ENCODE data around the gene ELAVL3.
"Not testable (repeated sequence)": the region's sequence is repeated elsewhere in the genome, so short reads cannot be mapped to it uniquely, and the experiment has no call there.

ELAVL3 gene

DNA sequence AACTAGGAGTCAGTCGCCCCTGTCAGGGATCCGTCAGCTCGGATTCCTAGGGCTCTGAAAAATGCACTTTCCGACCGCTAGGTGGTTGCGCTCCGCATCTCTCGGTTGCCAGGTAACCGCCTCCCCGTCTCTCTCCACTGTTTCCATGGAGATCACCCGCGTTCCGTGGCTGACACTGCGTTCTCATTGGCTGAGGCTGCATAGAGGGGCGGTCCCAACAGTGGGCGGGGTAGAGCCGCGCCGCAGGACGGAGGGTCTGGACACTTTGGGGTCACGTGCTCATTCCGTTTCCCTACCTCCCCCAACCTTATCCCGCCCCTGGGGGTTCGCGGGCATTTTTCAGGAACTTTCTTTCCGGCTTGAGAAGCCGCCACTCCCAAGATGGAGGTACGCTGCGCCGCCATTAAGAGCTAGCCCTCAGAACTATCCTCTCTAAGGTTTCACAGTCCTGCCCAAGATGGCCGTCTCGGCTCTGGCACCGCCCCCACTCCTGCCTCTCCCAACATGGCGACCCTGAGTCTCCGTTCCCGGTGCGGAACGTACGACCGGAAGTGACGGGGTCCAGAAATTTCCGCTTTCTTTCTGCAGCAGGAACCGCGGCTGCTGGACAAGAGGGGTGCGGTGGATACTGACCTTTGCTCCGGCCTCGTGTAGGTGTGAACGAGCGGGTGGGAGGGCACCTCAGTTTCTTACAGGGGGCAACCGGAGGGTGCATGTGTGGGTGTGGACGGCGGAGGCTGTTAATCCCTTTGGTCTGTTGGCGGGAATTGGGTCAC is 45.6 kb downstream of the ELAVL3 start, which contains the start of the genes ODAD3 and PRKCSH:
Gene ODAD3 (minus strand): TSS at position 65 of the 776 bp plus-strand sequence. CDS start 105 bp downstream, outside the sequence.
Gene PRKCSH (plus strand): TSS at position 579 of the 776 bp plus-strand sequence. CDS start 483 bp downstream, outside the sequence.
- DNase-seq = peak; percentile 97

DNA sequence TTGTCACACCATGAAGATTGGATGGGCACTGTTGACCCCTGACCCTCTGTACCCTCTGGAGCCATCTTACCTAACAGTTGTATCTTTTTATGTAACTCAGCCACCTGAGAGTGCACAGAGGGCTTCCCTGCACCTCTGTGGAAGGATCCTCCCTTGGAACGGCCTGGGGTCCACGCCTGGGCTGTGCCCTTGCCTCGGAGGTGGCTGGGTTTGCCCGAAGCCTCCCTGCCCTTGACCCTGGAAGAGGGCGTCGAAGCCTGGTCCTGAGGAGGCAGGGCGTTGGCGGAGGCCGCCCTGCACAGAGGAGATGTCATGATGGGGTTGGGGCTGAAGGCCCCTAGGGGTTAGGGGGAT is 46.2 kb downstream of the ELAVL3 start:
- DNase-seq = no peak

DNA sequence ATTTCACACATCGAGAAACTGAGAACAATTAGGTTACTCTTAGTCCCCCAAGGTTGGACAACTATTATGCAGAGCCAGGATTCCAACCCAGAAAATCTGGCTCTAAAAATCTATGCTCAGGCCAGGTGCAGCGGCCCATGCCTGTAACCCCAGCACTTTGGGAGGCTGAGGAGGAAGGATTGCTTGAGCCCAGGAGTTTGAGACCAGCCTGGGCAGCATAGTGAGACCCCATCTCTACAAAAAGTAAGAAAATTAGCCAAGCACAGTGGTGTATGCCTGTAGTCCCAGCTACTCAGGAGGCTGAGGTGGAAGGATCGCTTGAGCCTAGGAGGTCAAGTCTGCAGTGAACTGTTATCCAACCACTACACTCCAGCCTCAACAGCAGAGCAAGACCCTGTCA is 47.3 kb downstream of the ELAVL3 start:
- not testable (repeated sequence) for DNase-seq

DNA sequence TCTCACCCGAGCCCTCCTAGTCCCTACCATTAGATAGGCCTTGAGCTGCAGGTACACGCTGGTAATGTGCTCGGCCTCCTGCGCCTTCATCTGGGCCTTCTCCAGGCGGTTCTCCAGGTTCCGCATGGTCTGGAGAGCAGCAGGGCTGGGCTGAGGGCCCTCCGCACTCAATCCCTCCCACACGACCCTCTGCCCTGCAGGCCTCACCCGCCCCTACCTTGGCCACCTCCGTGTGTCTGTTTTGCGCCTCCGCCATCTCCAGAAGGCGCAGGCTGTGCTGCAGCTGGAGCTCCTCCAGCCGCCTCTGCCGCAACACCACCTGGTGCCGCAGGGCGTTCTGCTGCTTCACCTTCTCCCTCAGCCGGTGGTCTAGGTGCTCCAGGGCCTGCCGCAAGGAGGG is 54.2 kb downstream of the ELAVL3 start:
- DNase-seq = no peak

DNA sequence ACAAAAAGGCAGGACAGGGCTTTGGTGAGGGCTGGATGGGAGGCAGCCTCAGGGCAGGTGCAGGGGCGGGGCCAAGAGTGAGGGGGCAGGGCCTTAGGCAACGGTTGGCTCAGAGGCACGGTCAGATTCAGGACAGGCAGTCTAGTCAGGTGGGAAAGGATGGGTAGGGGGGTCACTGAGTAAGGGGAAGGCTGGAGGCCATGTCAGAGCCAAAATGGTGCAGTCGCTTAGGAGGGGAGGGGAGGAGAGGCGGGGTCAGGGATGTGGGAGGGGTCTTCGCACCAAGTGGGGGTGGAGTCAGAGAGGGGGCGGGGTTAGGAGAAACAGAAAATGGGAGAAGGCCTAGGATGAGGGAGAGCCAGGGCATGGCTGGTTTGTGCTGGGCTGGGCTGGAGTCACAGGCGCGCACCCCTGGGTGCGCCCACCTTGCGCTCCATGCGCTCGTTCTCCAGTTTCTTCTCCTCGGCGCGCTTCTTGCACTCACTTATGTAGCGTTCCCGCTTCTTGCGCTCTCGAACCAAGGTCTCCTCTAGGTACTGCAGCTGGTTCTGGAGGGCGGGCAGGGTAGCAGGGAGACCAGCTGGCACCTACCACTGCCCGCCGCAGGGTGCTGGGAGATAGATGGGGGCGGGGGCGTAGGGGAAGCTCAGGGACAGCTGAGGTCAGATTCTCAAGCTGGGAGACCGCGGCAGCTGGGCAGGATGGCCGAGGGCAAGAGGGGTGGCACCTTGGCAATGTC is 55.0 kb downstream of the ELAVL3 start:
- DNase-seq = no peak

DNA sequence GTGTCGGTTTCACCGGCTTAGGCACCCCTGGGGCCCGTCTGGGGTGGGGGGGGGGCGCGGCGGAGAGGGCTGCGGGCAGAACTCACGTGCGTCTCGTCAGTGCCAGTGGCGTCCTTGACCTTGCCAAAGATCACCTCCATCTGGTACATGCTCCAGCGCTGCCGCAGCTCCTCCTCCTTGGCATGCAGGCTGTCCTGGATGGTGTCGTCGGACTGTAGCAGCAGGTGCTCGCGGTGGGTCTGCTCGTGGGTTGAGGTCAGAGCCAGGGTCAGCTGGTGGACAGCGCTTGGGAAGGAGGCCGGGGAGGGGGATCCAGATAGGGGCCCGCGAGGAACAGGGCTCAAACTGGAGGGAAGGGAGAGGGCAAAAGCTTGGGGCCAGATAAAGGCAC is 57.1 kb downstream of the ELAVL3 start:
- no peak for DNase-seq

DNA sequence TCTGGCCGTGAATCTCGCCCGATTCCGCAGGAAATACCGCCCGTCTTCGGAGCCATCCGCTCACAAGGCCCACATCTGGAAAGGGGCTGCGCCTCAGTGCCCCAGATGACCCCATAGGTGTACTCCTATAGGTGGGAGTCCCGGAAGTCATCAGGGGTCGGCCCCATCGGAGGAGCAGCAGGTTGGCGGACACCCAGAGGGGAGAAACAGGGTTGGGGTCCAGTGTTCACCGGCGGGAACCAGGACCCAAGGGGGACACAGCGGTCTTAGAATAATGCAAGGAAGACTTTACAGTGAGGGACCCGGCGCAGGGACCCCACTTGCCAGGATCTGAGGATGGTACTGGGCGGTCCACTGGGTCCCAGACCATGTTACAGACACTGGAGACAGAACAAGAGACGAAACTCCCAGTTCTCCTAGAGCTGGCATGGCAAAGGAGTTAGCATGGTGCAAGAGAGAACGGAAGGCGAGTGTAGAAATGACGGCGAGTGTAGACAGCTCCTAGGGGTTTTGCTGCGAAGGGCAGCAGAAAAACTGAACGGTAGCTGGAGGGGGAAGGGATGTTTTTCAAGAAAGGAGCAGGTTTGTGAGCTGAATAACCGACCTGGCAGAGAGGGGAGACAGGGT is 57.6 kb downstream of the ELAVL3 start:
- DNase-seq = no peak

DNA sequence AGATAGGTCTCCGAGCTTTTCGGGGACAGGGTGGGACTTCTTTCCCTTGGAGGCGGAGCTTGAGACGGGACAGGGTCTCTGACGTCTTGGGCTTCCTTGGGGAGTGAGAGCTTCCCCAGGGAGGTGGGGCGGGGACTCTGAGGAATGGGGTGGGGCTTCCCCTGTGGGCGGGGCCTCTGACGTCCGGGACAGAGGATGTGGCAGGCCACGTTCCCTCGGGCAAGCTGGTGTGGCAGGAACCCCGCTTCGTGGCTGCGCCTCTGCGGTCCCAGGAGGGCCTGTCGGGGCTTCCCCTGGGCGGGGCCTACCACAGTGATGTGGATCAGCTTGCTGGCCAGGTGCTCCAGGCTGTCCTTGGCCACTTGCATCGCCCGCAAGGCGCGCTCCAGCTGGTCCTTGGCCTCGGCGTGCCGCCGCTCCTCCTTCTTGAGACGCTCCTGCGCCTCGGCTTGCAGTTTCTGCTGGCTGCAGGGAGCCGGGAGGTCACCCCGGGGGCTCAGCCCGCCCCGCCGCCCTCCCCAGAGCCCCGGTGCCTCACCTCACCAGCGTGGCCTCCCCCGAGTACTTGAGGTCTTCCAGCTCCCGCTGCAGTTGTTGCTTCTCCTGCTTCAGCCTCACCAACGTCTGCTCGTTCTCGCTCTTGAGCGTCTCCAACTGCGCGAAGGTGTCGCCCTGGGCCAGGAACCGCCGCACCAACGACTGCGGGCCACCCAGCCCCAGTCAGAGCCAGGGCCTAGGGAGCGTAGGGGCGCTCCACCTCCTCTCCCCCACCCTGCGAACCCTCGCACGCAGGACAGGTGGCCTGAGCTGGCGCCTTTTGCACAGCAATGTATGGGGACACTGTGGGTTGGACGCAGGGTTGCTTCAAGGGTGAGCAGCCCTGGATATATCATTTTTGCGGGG is 58.4 kb downstream of the ELAVL3 start:
- peak; percentile 43 for DNase-seq

DNA sequence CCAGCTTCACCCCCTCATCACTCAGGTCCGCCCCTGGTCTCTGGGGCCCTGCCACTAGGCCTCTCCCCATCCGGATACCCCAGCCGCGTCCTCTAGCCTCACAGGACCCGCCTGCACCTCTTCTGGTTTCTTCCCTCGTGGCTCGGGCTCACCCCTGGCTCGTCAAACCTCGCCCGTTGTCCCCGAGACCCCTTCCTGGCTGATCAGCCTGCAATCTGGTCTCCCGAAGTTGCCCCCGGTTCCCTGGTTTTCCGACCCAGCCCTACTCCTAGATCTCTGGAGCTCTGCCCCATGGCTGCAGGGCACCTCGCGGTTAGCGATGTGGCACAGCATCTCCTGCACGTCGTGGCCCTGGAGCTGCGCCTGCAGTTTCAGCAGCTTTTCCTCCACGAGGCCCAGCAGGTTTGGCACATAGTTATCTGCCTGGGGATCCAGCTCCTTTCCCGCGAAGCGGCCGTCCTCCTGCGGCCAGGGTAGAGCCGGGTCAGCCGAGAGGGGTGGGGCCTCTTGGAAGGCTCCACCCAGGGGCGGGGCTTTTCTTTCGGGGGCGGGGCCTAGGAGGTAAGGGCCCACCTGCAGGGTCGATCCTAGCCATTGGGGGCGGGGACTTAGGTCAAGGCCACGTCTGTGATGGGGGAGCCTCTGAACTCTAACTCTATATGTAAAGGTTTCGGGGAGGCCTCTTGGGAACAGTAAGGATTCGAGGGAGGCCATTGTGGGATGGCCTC is 59.3 kb downstream of the ELAVL3 start:
- DNase-seq = no peak

DNA sequence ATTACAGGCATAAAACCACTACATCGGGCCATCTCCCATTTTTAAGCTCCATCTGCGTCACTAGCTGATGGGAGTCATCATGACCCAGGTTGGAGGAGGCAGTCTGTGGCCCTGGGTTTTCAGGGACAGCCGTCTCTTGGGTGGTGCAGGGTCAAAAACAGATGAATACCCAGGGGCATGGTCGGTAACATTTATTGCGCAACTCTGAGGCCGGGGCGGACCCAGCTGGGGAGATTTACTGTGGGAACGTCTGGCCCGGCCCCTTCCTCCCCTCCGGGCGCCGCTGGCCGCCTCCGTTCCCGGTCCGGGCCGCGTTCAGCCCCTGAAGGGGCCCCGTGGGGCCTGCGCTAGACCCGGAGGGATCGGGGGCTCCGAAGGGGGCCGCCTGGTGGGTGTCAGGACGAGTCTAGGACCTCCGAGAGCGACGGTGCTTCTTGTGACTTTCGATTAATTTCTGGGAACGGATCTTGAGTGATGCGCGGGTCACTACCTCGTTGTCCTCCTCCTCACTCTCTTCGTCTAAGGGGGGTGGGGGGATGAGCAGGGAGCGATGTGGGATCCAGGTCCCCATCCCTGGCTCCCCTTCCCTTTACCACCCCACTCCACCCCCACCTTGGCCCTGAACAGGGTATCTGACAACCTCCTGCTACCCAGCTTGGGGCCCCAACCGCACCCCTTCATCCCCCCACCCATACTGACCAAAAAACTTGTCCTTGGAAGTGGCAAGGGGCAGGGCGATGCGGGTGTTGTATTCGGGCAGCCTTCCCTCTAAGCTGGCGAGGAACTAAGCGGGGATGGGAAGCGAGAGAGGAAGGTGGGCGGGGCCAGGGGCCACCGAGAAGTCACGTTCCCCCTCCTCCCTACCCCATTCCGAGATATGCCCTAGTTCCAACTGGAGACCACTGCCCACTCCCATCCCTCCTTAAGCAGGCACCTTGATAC is 60.1 kb downstream of the ELAVL3 start:
- DNase-seq = no peak

DNA sequence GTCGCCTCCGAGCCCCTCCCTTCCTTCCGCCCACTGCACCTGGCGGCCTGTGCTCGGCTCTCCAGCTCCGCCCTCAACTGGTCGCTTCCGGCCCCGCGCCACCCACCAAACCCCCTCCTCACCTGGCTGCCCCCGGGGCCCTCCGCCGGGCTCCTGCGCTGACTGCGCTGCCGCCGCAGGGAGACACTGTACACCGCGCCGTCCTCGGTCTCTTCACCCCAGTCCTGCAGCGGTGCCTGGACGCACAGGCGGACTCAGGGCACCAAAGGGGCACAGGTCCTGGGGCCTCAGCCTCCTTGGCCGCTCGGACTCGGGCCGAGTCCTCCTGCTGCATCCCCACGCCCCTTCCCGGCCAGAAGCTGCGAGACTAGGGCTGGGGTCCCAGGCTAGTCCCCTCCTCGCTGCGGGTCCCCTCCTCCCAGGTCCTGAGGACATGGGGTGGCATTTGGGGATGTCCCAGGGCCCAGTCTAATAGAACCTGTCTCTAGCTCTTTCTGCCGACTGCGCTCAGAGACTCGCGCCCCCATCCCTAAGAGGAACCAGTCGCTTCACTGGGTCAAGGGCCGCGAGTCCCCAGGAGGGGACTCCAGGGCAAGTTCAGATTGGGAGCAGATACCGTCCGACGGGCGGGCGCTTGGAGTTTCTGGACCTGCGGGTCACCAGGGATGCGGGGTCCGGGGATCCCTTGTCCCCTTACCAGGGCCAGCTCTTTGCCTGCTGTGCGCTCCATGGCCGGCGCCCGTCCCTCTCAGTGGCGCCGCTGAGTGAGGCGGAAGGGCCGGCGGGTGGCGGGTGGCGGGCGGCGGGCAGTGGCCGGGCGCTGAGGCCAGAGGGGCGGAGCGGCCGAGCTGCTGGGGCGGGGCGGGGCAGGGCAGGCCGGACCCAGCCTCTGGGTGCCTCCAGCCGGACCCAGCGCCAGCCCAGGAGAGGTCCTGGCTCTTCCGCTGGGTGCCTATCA is 62.0 kb downstream of the ELAVL3 start, which contains the start of gene RGL3:
Gene RGL3 (minus strand): TSS at position 766 of the 958 bp plus-strand sequence. CDS start 36 bp downstream, at position 730.
- DNase-seq = no peak

DNA sequence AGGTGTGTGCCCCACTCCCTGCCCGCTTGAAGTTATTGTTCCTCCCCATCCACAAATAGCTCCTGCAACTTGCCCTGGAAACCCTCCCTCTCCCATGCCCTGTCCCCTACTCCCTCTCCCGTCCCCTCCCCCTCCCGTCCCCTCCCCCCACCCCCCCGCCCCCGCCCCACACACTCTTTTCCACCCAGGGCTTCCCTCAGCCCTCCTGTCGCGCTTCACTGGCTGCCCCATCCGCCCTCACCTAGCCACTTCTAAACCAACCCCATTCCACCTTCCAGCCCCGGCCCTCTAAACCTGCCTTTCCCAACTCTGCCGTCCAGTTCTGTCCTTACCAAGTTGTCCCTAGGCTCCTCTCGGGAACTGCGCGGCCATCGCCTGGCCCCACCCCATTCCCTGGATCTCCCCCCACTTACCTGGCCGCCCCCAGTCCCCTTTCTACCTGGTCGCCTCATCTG is 62.7 kb downstream of the ELAVL3 start:
- DNase-seq = no peak

DNA sequence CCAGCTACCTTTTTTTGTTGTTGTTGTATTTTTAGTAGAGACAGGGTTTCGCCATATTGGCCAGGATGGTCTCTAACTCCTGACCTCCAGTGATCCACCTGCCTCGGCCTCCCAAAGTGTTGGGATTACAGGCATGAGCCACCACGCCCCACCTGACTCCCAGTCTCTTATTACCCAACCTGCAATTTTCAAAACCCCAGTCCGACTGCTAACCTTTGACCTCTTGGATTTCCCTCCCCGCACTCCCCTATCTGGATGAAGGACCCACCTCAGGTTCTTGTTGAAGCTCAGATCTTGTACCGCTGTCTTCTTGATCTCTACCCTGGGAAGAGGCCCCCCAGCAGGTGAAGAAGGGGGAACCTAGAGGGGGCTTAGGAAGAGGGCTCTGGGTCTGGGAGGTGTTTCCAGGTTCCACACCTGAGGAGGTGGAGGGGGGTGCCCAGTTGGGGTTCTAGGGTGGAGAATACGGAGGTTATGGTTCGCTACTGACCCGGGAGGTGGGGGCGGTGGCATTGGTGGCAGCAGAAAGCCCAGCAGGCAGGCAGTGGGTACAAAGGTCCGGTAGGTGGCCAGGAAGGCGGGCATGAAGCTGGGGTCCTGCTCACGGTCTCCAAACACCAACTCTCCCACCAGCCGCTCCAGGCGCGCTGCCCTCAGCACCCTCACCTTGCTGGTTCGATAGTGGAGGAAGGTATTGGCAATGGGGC is 64.3 kb downstream of the ELAVL3 start:
- no peak for DNase-seq

DNA sequence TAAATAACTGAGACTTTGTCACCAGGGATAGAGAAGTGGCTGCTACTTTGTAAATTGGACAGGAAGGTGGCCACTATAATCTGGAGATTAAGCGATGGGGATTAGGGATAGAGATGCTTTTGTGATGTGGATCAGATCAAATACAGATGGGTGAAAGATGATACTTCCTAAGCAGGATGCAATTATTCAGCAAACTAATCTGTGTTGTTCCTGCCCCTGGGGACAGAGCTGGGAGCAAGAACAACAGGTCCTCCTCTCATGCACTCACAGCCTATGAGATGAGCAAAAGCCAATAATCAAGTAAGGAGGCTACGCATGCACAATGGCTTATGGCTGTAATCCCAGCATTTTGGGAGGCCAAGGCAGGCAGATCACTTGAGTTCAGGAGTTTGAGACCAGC is 66.3 kb downstream of the ELAVL3 start:
- no peak for DNase-seq

DNA sequence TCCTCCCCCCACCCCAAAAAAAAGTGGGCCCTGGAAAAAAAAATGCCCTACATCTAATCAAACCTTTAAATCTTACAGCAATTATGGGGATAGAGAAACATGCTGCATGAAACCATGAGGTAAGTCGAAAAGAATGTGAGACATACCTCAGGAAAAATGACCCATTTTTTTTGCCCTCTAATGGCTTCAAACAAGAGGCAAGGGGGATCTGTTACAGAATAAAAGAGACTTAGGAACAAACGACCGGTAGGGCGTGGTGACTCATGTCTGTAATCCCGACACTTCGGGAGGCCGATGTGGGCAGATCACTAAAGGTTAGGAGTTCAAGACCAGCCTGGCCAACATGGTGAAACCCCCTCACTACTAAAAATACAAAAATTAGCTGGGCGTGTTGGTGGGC is 70.2 kb downstream of the ELAVL3 start:
- no peak for DNase-seq

DNA sequence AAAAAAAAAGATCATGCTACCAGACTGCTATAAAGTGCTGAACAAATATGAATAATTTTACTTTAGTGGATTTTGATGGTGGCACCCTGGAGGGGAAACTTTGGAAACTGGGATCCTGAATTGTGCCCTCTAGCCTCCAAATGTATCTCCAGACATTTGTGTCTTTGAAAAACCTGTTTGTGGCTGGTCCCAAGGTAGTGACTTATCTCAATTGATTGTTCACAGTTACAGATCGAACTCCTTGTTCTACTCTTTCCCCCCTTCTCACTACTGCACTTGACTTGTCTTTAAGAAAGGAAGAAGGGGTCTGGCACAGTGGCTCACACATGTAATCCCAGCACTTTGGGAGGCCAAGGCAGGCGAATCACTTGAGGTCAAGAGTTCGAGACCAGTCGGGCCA is 72.3 kb downstream of the ELAVL3 start:
- no peak for DNase-seq

DNA sequence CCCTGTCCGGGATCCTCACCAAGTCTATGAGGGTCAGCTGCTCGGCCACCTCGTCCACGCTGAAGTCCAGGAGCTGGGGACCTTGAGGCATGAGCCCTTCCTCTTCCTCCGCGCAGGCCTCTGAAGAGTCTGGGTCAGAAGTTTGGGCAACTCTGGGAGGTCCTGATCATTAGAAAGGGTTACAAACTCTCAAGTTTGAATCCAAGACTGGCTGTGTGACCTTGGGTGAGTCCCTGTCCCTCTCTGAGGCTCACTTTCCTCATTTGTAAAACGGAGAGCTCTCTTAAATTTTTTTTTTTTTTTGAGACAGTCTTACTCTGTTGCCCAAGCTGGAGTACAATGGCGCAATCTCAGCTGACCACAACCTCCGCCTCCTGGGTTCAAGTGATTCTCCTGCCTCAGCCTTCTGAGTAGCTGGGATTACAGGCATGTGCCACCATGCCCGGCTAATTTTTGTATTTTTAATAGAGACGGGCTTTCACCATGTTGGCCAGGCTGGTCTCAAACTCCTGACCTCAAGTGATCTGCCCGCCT is 74.1 kb downstream of the ELAVL3 start:
- DNase-seq = not testable (repeated sequence)

All from activated CD4-positive, alpha-beta T cell treated with anti-CD3 and anti-CD28 coated beads, Interleukin-2, amount 50 U/mL, for 1 hour (primary cell).